Stimulated activated CD4-positive, alpha-beta T cell treated with anti-CD3 and anti-CD28 coated beads, Interleukin-4, amount 100 ng/mL, for 24 hours (primary cell): ENCODE measurements around the gene CCDC136.

Experiments
- DNase-seq: peaks from one replicate; pipeline ENCODE4 v3.0.0-alpha.2; 2020

CCDC136 gene

GRCh38 chr7:128777156-128778123, 14.3 kb upstream of the CCDC136 start:
- no peak for DNase-seq

- DNase-seq, result no peak
Measured at GRCh38 chr7:128778946-128779345, 12.8 kb upstream of the CCDC136 start.

- no peak for DNase-seq
Measured at GRCh38 chr7:128781126-128781525, 10.6 kb upstream of the CCDC136 start.

- no peak for DNase-seq
Measured at GRCh38 chr7:128781851-128782250, 9.9 kb upstream of the CCDC136 start.

- DNase-seq, result no peak
Measured at GRCh38 chr7:128783143-128783861, 8.5 kb upstream of the CCDC136 start.

- DNase-seq, result no peak
Measured at GRCh38 chr7:128785738-128786137, 6.0 kb upstream of the CCDC136 start.

- no peak for DNase-seq
Measured at GRCh38 chr7:128788446-128789412, 3.0 kb upstream of the CCDC136 start.

GRCh38 chr7:128790315-128791041, 1.3 kb upstream of the CCDC136 start:
- no peak for DNase-seq

GRCh38 chr7:128791972-128792327, 182 bp downstream of the CCDC136 start:
- no peak for DNase-seq

- no peak for DNase-seq
Measured at GRCh38 chr7:128792471-128793180, 858 bp downstream of the CCDC136 start.

GRCh38 chr7:128793181-128793547, 1.4 kb downstream of the CCDC136 start:
- DNase-seq, result no peak

- DNase-seq, result no peak
Measured at GRCh38 chr7:128794020-128794419, 2.3 kb downstream of the CCDC136 start.

- DNase-seq, result no peak
Measured at GRCh38 chr7:128794436-128794835, 2.7 kb downstream of the CCDC136 start.

- DNase-seq, result no peak
Measured at GRCh38 chr7:128795129-128795528, 3.4 kb downstream of the CCDC136 start.

GRCh38 chr7:128796327-128796726, 4.6 kb downstream of the CCDC136 start:
- DNase-seq, result no peak

- DNase-seq, result no peak
Measured at GRCh38 chr7:128799451-128799850, 7.7 kb downstream of the CCDC136 start.

GRCh38 chr7:128800567-128800966, 8.8 kb downstream of the CCDC136 start:
- no peak for DNase-seq

- no peak for DNase-seq
Measured at GRCh38 chr7:128801003-128801402, 9.2 kb downstream of the CCDC136 start.

- no peak for DNase-seq
Measured at GRCh38 chr7:128801667-128802418, 10.1 kb downstream of the CCDC136 start.

GRCh38 chr7:128804484-128804883, 12.7 kb downstream of the CCDC136 start:
- DNase-seq, result no peak

- DNase-seq, result no peak
Measured at GRCh38 chr7:128805225-128805624, 13.5 kb downstream of the CCDC136 start.
